NK-92 (cell line): ENCODE data around the gene CNDP1.

Experiments
- DNase-seq: peaks from one replicate; lab custom pipeline; 2025; ENCODE audit not compliant: unreplicated experiment; lab: John Stamatoyannopoulos, UW

CNDP1 gene

GRCh38 chr18:74506448-74507084 is 27.7 kb upstream of the CNDP1 start:
- no peak for DNase-seq

GRCh38 chr18:74507097-74507881 is 27.0 kb upstream of the CNDP1 start:
- DNase-seq = no peak

GRCh38 chr18:74507927-74508326 is 26.4 kb upstream of the CNDP1 start:
- DNase-seq = no peak

GRCh38 chr18:74508366-74508765 is 25.9 kb upstream of the CNDP1 start:
- DNase-seq = no peak

GRCh38 chr18:74508821-74509225 is 25.5 kb upstream of the CNDP1 start:
- no peak for DNase-seq

- no peak for DNase-seq
These were observed 24.2 kb upstream of the CNDP1 start for GRCh38 chr18:74509856-74510769.

- no peak for DNase-seq
These were observed 23.6 kb upstream of the CNDP1 start for GRCh38 chr18:74510770-74511095.

- no peak for DNase-seq
These were observed 22.5 kb upstream of the CNDP1 start for GRCh38 chr18:74511823-74512222.

GRCh38 chr18:74512321-74513053 is 21.8 kb upstream of the CNDP1 start:
- DNase-seq = no peak

- no peak for DNase-seq
These were observed 21.0 kb upstream of the CNDP1 start for GRCh38 chr18:74513149-74513882.

GRCh38 chr18:74513883-74514205 is 20.5 kb upstream of the CNDP1 start:
- no peak for DNase-seq

- no peak for DNase-seq
These were observed 19.3 kb upstream of the CNDP1 start for GRCh38 chr18:74514860-74515495.

GRCh38 chr18:74515620-74516231 is 18.6 kb upstream of the CNDP1 start:
- DNase-seq = no peak

- DNase-seq = no peak
These were observed 17.7 kb upstream of the CNDP1 start for GRCh38 chr18:74516271-74517235.

- DNase-seq = no peak
These were observed 17.1 kb upstream of the CNDP1 start for GRCh38 chr18:74517236-74517630.

- DNase-seq = no peak
These were observed 15.6 kb upstream of the CNDP1 start for GRCh38 chr18:74518456-74519295.

- no peak for DNase-seq
These were observed 14.8 kb upstream of the CNDP1 start for GRCh38 chr18:74519320-74520095.
